Measurements from ENCODE around the gene LRRC37B.
A peak's percentile ranks its signal among the peaks of the same experiment; 100 is the strongest.
"Not testable (repeated sequence)": the region's sequence is repeated elsewhere in the genome, so short reads cannot be mapped to it uniquely, and the experiment has no call there.

The LRRC37B gene

GRCh38 chr17:32006957-32007462 is at the start of gene LRRC37B:
Gene LRRC37B (plus strand): TSS chr17:32007383. CDS start chr17:32021393, 14,010 bp downstream.
- H3K27ac ChIP-seq = no peak within 1 kb of the TSS
- no peak for DNase-seq (ENCODE audit: low read depth, low spot score)
- TF ChIP-seq POLR2AphosphoS5 (IDR thresholded peaks at IDR 0.05; ENCODE audit: borderline replicate concordance, low read depth, low read length) = peak; percentile 59; the same call in 1 of the 2 replicates
- TF ChIP-seq FOXP2 (optimal IDR thresholded peaks at IDR 0.05; ENCODE audit: control extremely low read depth, extremely low read length, insufficient read depth) = no peak
- H3K4me3 ChIP-seq = peak within 1 kb of the TSS; percentile 97
- peak within 1 kb of the TSS; percentile 79 for H3K9ac ChIP-seq (ENCODE audit: insufficient read length)
- H3K9me3 ChIP-seq (ENCODE audit: low read depth, low read length) = no peaks in the 10 kb centered on the region
- no peaks in the 10 kb centered on the region for H3K36me3 ChIP-seq (ENCODE audit: insufficient read depth, low read length)

GRCh38 chr17:31964131-31964530 is 43.1 kb upstream of the LRRC37B start:
- H3K27ac ChIP-seq = not testable (repeated sequence)

DNA sequence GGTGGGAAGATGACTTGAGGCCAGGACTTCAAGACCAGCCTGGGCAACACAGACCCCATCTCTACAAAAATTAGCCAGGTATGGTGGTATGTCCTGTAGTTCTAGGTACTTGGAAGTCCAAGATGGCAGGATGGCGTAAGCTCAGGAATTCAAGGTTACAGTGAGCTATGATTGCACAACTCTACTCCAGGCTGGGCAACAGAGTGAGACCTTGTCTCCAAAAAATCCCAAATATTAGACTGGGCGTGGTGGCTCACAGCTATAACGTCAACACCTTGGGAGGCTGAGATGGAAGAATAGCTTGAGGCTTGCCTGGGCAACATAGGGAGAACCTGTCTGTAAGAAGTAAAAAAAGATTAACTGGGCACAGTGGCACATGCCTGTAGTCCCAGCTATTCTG is 39.5 kb upstream of the LRRC37B start:
- DNase-seq (ENCODE audit: low read depth, low spot score) = no peak
- no peak overlapping the region for H3K9ac ChIP-seq (ENCODE audit: insufficient read length)
- no peak overlapping the region for H3K4me3 ChIP-seq
- H3K36me3 ChIP-seq (ENCODE audit: insufficient read depth, low read length) = peaks cover 31% of the 10 kb centered on the region
- H3K27ac ChIP-seq = no peak overlapping the region
- TF ChIP-seq EZH2 (IDR thresholded peaks at IDR 0.05) (no peak), POLR2AphosphoS5 (IDR thresholded peaks at IDR 0.05; ENCODE audit: borderline replicate concordance, low read depth, low read length) (no peak), FOXP2 (optimal IDR thresholded peaks at IDR 0.05; ENCODE audit: control extremely low read depth, extremely low read length, insufficient read depth) (no peak)
- H3K9me3 ChIP-seq (ENCODE audit: low read depth, low read length) = no peaks in the 10 kb centered on the region

More at GRCh38 chr17:31964131-31964530, 43.1 kb upstream of the LRRC37B start:
- H3K9ac ChIP-seq (ENCODE audit: insufficient read length); DNase-seq (ENCODE audit: low read depth, low spot score); H3K4me3 ChIP-seq; H3K9me3 ChIP-seq (ENCODE audit: low read depth, low read length): not testable (repeated sequence)
- peaks cover 49% of the 10 kb centered on the region for H3K36me3 ChIP-seq (ENCODE audit: insufficient read depth, low read length)

DNA sequence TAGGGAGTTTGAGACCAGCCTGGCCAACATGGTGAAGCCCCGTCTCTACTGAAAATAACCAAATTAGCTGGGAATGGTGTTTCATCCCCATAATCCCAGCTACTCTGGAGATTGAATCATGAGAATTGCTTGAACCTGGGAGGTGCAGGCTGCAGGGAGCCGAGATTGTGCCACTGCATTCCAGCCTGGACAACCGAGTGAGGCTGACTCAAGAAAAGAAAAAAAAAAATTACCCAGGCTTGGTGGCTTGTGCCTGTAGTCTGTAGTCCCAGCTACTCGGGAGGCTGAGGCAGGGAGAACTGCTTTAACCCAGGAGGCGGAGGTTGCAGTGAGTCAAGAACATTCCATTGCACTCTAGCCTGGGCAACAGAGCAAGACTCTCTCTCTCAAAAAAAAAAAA is 36.8 kb upstream of the LRRC37B start:
- not testable (repeated sequence) for H3K27ac ChIP-seq; H3K9me3 ChIP-seq (ENCODE audit: low read depth, low read length); H3K9ac ChIP-seq (ENCODE audit: insufficient read length); DNase-seq (ENCODE audit: low read depth, low spot score); H3K4me3 ChIP-seq
- H3K36me3 ChIP-seq (ENCODE audit: insufficient read depth, low read length) = peaks cover 32% of the 10 kb centered on the region

GRCh38 chr17:31974269-31975071 is 32.7 kb upstream of the LRRC37B start:
- DNase-seq (ENCODE audit: low read depth, low spot score); H3K9me3 ChIP-seq (ENCODE audit: low read depth, low read length); H3K9ac ChIP-seq (ENCODE audit: insufficient read length); H3K4me3 ChIP-seq; H3K27ac ChIP-seq: not testable (repeated sequence)
- H3K36me3 ChIP-seq (ENCODE audit: insufficient read depth, low read length) = peaks cover 28% of the 10 kb centered on the region

DNA sequence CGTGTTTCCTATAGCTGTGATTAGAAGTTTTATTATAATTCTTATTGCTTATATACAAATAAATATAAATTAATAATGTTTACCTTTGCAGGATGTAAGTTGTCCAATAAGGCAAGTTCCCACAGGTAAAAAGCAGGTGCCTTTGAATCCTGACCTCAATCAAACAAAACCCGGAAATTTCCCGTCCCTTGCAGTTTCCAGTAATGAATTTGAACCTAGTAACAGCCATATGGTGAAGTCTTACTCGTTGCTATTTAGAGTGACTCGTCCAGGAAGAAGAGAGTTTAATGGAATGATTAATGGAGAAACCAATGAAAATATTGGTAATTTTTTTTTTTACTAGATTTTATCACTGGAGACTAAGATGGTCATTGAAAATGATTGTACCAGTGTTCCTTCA is 31.8 kb upstream of the LRRC37B start:
- H3K27ac ChIP-seq; H3K4me3 ChIP-seq; H3K9me3 ChIP-seq (ENCODE audit: low read depth, low read length); H3K9ac ChIP-seq (ENCODE audit: insufficient read length); DNase-seq (ENCODE audit: low read depth, low spot score): not testable (repeated sequence)
- peaks cover 30% of the 10 kb centered on the region for H3K36me3 ChIP-seq (ENCODE audit: insufficient read depth, low read length)

DNA sequence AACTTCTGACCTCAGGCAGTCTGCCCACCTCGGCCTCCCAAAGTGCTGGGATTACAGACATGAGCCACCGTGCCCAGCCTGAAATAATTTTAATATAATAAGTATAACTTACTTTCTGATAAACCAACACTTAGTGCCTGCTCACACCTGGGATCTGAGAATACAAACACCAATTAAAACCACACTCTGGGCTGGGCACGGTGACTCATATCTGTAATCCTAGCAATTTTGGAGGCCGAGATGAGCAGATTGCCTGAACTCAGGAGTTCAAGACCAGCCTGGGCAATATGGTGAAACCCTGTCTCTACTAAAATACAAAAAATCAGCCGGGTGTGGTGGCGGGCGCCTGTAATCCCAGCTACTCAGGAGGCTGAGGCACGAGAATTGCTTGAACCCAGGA is 15.4 kb upstream of the LRRC37B start:
- peaks cover 80% of the 10 kb centered on the region for H3K36me3 ChIP-seq (ENCODE audit: insufficient read depth, low read length)
- not testable (repeated sequence) for H3K9me3 ChIP-seq (ENCODE audit: low read depth, low read length); H3K9ac ChIP-seq (ENCODE audit: insufficient read length); DNase-seq (ENCODE audit: low read depth, low spot score); H3K27ac ChIP-seq; H3K4me3 ChIP-seq

DNA sequence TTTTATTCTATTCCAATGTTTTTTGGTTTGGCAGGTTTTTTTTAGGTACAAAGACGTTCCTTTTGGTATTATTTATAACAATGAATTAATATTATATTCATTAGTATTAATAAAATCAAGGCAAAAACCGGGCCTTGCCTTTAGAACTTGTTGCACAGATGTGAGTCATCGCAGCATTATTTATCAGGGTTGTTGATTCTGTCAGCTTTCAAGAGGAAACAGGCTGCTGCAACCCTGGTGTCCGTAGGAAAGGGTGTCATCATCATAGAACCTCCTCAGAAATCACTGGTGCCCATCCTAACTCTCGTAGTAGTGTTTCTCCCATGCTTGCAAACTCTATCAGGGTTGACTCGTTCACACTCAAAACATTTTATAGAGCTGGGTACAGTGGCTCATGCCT is 10.2 kb upstream of the LRRC37B start:
- no peaks in the 10 kb centered on the region for H3K9me3 ChIP-seq (ENCODE audit: low read depth, low read length)
- TF ChIP-seq POLR2AphosphoS5 (IDR thresholded peaks at IDR 0.05; ENCODE audit: borderline replicate concordance, low read depth, low read length) (no peak), EZH2 (IDR thresholded peaks at IDR 0.05) (no peak), FOXP2 (optimal IDR thresholded peaks at IDR 0.05; ENCODE audit: control extremely low read depth, extremely low read length, insufficient read depth) (no peak)
- peaks cover 84% of the 10 kb centered on the region for H3K36me3 ChIP-seq (ENCODE audit: insufficient read depth, low read length)
- H3K4me3 ChIP-seq = no peak overlapping the region
- DNase-seq (ENCODE audit: low read depth, low spot score) = no peak
- H3K9ac ChIP-seq (ENCODE audit: insufficient read length) = no peak overlapping the region
- no peak overlapping the region for H3K27ac ChIP-seq

DNA sequence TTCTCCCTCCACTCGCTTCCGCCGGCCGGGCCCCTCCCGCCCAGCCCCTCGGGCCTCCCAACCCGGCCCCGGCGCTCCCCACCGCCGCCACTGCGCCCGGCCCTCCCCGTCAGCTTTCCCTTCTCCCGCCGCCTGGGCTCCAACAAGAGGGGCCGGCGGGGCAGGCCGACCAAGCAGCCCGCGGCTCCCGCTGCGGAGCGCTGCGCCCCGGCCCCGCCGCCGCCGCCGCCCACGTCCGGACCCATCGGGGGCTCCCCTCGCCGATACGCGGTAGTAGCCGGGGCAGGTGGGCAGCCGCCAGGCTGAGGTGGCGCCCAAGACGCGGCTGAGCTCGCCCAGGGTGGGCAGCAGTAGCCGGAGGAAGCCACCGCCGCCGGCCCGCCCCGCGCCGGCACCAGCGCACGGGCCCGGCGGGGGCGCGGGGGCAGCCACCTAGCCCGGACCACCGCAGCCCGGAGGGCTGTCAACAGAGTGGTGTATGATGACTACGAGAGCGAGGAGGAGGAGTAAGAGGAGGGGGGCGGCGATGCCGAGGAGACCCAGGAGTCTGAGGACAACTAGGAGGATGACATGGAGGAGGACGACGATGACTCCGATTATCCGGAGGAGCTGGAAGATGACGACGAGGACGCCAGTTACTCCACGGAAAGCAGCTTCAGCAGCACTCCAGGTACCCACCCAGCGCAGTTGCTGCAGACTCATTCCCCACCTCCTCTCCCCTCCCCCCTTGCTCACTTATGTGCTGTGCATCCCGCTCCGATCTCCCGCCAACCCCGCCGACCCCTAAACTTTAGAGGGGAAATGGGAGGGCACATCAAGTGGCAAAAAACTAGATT is 498 bp downstream of the LRRC37B start:
- H3K27ac ChIP-seq = no peak overlapping the region
- TF ChIP-seq EZH2 (IDR thresholded peaks at IDR 0.05) (no peak), POLR2AphosphoS5 (IDR thresholded peaks at IDR 0.05; ENCODE audit: borderline replicate concordance, low read depth, low read length) (no peak), FOXP2 (optimal IDR thresholded peaks at IDR 0.05; ENCODE audit: control extremely low read depth, extremely low read length, insufficient read depth) (no peak)
- no peaks in the 10 kb centered on the region for H3K36me3 ChIP-seq (ENCODE audit: insufficient read depth, low read length)
- H3K4me3 ChIP-seq = peak overlapping the region; percentile 97
- no peak for DNase-seq (ENCODE audit: low read depth, low spot score)
- H3K9ac ChIP-seq (ENCODE audit: insufficient read length) = peak overlapping the region; percentile 79
- H3K9me3 ChIP-seq (ENCODE audit: low read depth, low read length) = no peaks in the 10 kb centered on the region

Measured in SK-N-MC (cell line).